Esophagus (tissue), 2 donors: Measurements from ENCODE around the gene DENND2A. TPM values are rescaled to one million over a fixed set of nuclear protein-coding genes. Genes with fewer than 3 reads are reported as not detected.
A peak's percentile ranks its signal among the peaks of the same experiment; 100 is the strongest.

Experiments
- H3K27ac ChIP-seq, 2 donors: one replicate each; pipeline ENCODE4 v1.5.1; 2013; ENCODE audit warnings: low read depth in 2 of 2, mild to moderate bottlenecking in 2 of 2, inconsistent platforms in 1 of 2, low read length in 1 of 2, moderate library complexity in 1 of 2
- H3K27me3 ChIP-seq, 2 donors: one replicate each; pipeline ENCODE4 v1.6.1; 2013; ENCODE audit warnings: low read length in 2 of 2, control low read depth in 1 of 2, mild to moderate bottlenecking in 1 of 2; ENCODE audit not compliant: insufficient read depth in 2 of 2, control insufficient read depth in 1 of 2
- H3K36me3 ChIP-seq, 2 donors: one replicate each; pipeline ENCODE4 v1.6.1; 2013; ENCODE audit warnings: low read length in 1 of 2; ENCODE audit not compliant: control insufficient read depth in 2 of 2, insufficient read depth in 2 of 2
- H3K4me1 ChIP-seq, 2 donors: one replicate each; pipeline ENCODE4 v1.6.1; 2013; ENCODE audit warnings: low read length in 1 of 2; ENCODE audit not compliant: control insufficient read depth in 2 of 2, insufficient read depth in 2 of 2
- H3K4me3 ChIP-seq, 2 donors: one replicate each; pipeline ENCODE4 v1.5.1; 2013; ENCODE audit warnings: low read length in 2 of 2, mild to moderate bottlenecking in 2 of 2, low read depth in 1 of 2, moderate library complexity in 1 of 2
- H3K9me3 ChIP-seq, 2 donors: one replicate each; pipeline ENCODE4 v1.6.1; 2013; ENCODE audit warnings: mild to moderate bottlenecking in 2 of 2, low read depth in 1 of 2, low read length in 1 of 2, moderate library complexity in 1 of 2; ENCODE audit not compliant: control insufficient read depth in 2 of 2, insufficient read depth in 1 of 2
- WGBS, 2 donors: extraction: QIAGEN DNeasy Blood & Tissue Kit; methylation state at CpG; one replicate each; pipeline ENCODE4 v1.1.7; 2013; 5-methylcytosine and 5-hydroxymethylcytosine counted together
- polyA plus RNA-seq, 2 donors: library from polyadenylated mRNA; stranded (reverse); fragments of 200-250 nt; gene quantifications; one replicate each; pipeline ENCODE4 v1.2.3, GENCODE V29; 2013
- donor health status: healthy with polysubstance abuse.
- donor health status: Bipolar disorder and iron deficiency.

DENND2A gene
- 1 to 10 TPM; 1.2 to 1.5 TPM for polyA plus RNA-seq

GRCh38 chr7:140640727-140641523 is at the start of gene DENND2A:
Gene DENND2A (minus strand): TSS chr7:140640813. CDS start chr7:140602397, 38,416 bp downstream.
- H3K4me3 ChIP-seq: peak within 1 kb of the TSS; percentile 53 to 57

GRCh38 chr7:140689199-140690152 is 48.9 kb upstream of the DENND2A start:
- H3K36me3 ChIP-seq: peaks cover 5 to 21% of the 10 kb centered on the region in 2 donors
- no peaks in the 10 kb centered on the region for H3K27me3 ChIP-seq
- WGBS, 2 donors: 94 to 95% methylated on average over 16 of the region's 16 CpGs
- no peak overlapping the region for H3K4me3 ChIP-seq
- H3K4me1 ChIP-seq: no peaks in the 10 kb centered on the region
- no peak overlapping the region for H3K27ac ChIP-seq
- H3K9me3 ChIP-seq: no peaks in the 10 kb centered on the region

More at GRCh38 chr7:140640727-140641523, at the start of gene DENND2A:
- Histone ChIP-seq H3K27me3 (peaks cover 0 to 5% of the 10 kb centered on the region in 2 donors), H3K9me3 (no peaks in the 10 kb centered on the region), H3K27ac (peak within 1 kb of the TSS; percentile 65 to 76), H3K4me1 (peaks cover 4 to 7% of the 10 kb centered on the region in 2 donors), H3K36me3 (no peaks in the 10 kb centered on the region)
- WGBS, 2 donors: 7 to 11% methylated on average over 66 to 78 of the region's 78 CpGs

GRCh38 chr7:140688341-140688740 is 47.7 kb upstream of the DENND2A start:
- no peak overlapping the region for H3K27ac ChIP-seq
- 92 to 94% methylated on average over 6 of the region's 6 CpGs for WGBS, 2 donors
- H3K27me3 ChIP-seq: no peaks in the 10 kb centered on the region
- H3K4me1 ChIP-seq: no peaks in the 10 kb centered on the region
- no peak overlapping the region for H3K4me3 ChIP-seq
- no peaks in the 10 kb centered on the region for H3K9me3 ChIP-seq
- peaks cover 9 to 24% of the 10 kb centered on the region in 2 donors for H3K36me3 ChIP-seq

GRCh38 chr7:140686921-140687320 is 46.3 kb upstream of the DENND2A start:
- Histone ChIP-seq H3K27me3 (no peaks in the 10 kb centered on the region), H3K36me3 (peaks cover 9 to 24% of the 10 kb centered on the region in 2 donors), H3K27ac (no peak overlapping the region), H3K4me1 (no peaks in the 10 kb centered on the region), H3K9me3 (no peaks in the 10 kb centered on the region), H3K4me3 (no peak overlapping the region)
- WGBS, 2 donors: 96 to 97% methylated on average over 11 of the region's 11 CpGs

- H3K9me3 ChIP-seq: no peaks in the 10 kb centered on the region
- H3K4me1 ChIP-seq: no peaks in the 10 kb centered on the region
- H3K4me3 ChIP-seq: no peak overlapping the region
- H3K36me3 ChIP-seq: peaks cover 9 to 29% of the 10 kb centered on the region in 2 donors
- no peaks in the 10 kb centered on the region for H3K27me3 ChIP-seq
- no peak overlapping the region for H3K27ac ChIP-seq
- 79 to 85% methylated on average over 10 of the region's 10 CpGs for WGBS, 2 donors
These were observed 44.9 kb upstream of the DENND2A start for GRCh38 chr7:140685407-140686087.

- Histone ChIP-seq H3K9me3 (no peaks in the 10 kb centered on the region), H3K27me3 (no peaks in the 10 kb centered on the region), H3K4me3 (no peak overlapping the region), H3K27ac (no peak overlapping the region), H3K36me3 (peaks cover 4 to 27% of the 10 kb centered on the region in 2 donors), H3K4me1 (no peaks in the 10 kb centered on the region)
- 94 to 97% methylated on average over 20 of the region's 20 CpGs for WGBS, 2 donors
These were observed 43.7 kb upstream of the DENND2A start for GRCh38 chr7:140684066-140684950.

GRCh38 chr7:140683657-140684056 is 43.0 kb upstream of the DENND2A start:
- 82 to 91% methylated on average over 3 of the region's 3 CpGs for WGBS, 2 donors
- Histone ChIP-seq H3K4me1 (no peaks in the 10 kb centered on the region), H3K36me3 (peaks cover 4 to 32% of the 10 kb centered on the region in 2 donors), H3K27ac (no peak overlapping the region), H3K4me3 (no peak overlapping the region), H3K27me3 (no peaks in the 10 kb centered on the region), H3K9me3 (no peaks in the 10 kb centered on the region)

- 92 to 97% methylated on average over 3 of the region's 3 CpGs for WGBS, 2 donors
- Histone ChIP-seq H3K27me3 (no peaks in the 10 kb centered on the region), H3K9me3 (no peaks in the 10 kb centered on the region), H3K27ac (no peak overlapping the region), H3K4me1 (no peaks in the 10 kb centered on the region), H3K4me3 (no peak overlapping the region), H3K36me3 (peaks cover 4 to 32% of the 10 kb centered on the region in 2 donors)
These were observed 41.2 kb upstream of the DENND2A start for GRCh38 chr7:140681766-140682165.
